K562 (cell line): ENCODE results near the gene RGS19. TPM values are rescaled to one million over a fixed set of nuclear protein-coding genes. Genes with fewer than 3 reads are reported as not detected.
A peak's percentile ranks its signal among the peaks of the same experiment; 100 is the strongest.

ENCODE experiments used
- ATAC-seq: fragments of 200-7000 bp; cut with Tn5 transposase; 3 replicates; pipeline ENCODE4 v1.9.1; 2020; ENCODE audit warnings: moderate library complexity
- BruUV-seq: library from RNA; stranded (reverse); fragments of 400-500 nt; replicated peaks from 2 replicates; lab custom pipeline; 2021; lab: Mats Ljungman, UMichigan
- CTCF ChIA-PET: fragments of 300-600 bp; formaldehyde crosslinking; extraction: SDS; loops from one replicate; lab custom pipeline; 2021; ENCODE audit warnings: low intra/inter-chr PET ratio; lab: Yijun Ruan, JAX
- POLR2A ChIA-PET: fragments of 300-600, 350-650 bp; sonication (Branson Sonifier 250); formaldehyde crosslinking; extraction: SDS; loops from one replicate; lab custom pipeline; 2021; ENCODE audit warnings: antibody characterized with exemption, inconsistent platforms; lab: Yijun Ruan, JAX
- DNase-seq, 4 experiments: peaks; one replicate each; pipeline versions ENCODE4 v3.0.0 to v3.0.0-alpha.2; 2011 to 2018; ENCODE audit warnings: low spot score in 3 of 4, mixed read lengths in 3 of 4; ENCODE audit errors: extremely low read depth in 1 of 4
- FAIRE-seq: peaks from 2 replicates; lab custom pipeline; 2011; peaks lifted over from hg19 to GRCh38; lab: Jason Lieb, UNC
- H2AFZ ChIP-seq: 2 replicates; pipeline ENCODE4 v1.6.0; 2011; ENCODE audit warnings: low read depth, low read length, control low read depth, inconsistent platforms
- H3K27ac ChIP-seq: fragments of 200-600 bp; 3 replicates; pipeline ENCODE4 v1.8.0; 2011; ENCODE audit warnings: low read depth, mild to moderate bottlenecking, control low read depth, inconsistent platforms, low read length, moderate library complexity, mixed read lengths; ENCODE audit errors: extremely low read depth
- H3K27me3 ChIP-seq, 2 experiments: fragments of 300-600 bp in 1 of 2; 2 replicates in 1 of 2; 3 replicates in 1 of 2; pipeline versions ENCODE4 v1.6.0 to v1.8.0; 2011; ENCODE audit warnings: inconsistent platforms in 2 of 2, low read length in 2 of 2, mild to moderate bottlenecking in 1 of 2, mixed read lengths in 1 of 2, moderate library complexity in 1 of 2; ENCODE audit not compliant: control insufficient read depth in 2 of 2, insufficient read depth in 2 of 2
- H3K36me3 ChIP-seq: fragments of 300-600 bp; 3 replicates; pipeline ENCODE4 v1.8.0; 2011; ENCODE audit warnings: mild to moderate bottlenecking, low read length, inconsistent platforms; ENCODE audit not compliant: control insufficient read depth, insufficient read depth
- H3K4me1 ChIP-seq, 2 experiments: fragments of 200-600 bp in 1 of 2; replicated peaks in 1 of 2; 2 replicates in 1 of 2; 3 replicates in 1 of 2; pipeline versions ENCODE4 v1.5.1 to v1.8.0; 2011; ENCODE audit warnings: inconsistent platforms in 2 of 2, low read length in 2 of 2, mild to moderate bottlenecking in 1 of 2, mixed read lengths in 1 of 2, moderate library complexity in 1 of 2; ENCODE audit not compliant: control insufficient read depth in 2 of 2, insufficient read depth in 2 of 2
- H3K4me2 ChIP-seq: 2 replicates; pipeline ENCODE4 v1.6.1; 2011; ENCODE audit warnings: low read length, control low read depth, inconsistent platforms, mixed read lengths; ENCODE audit not compliant: insufficient read depth
- H3K4me3 ChIP-seq: fragments of 200-600 bp; sonication (generic), shearing (Covaris generic); 2 replicates; pipeline ENCODE4 v1.5.1; 2016; ENCODE audit warnings: control low read depth, inconsistent platforms
- H3K79me2 ChIP-seq: fragments of 200-600 bp; 3 replicates; pipeline ENCODE4 v1.8.0; 2011; ENCODE audit warnings: low read length, inconsistent platforms; ENCODE audit not compliant: control insufficient read depth, insufficient read depth
- H3K9ac ChIP-seq, 2 experiments: 2 replicates each; pipeline versions ENCODE4 v1.6.0 to v1.6.1; 2011; ENCODE audit warnings: low read depth in 2 of 2, low read length in 2 of 2, control low read depth in 1 of 2, inconsistent platforms in 1 of 2, mild to moderate bottlenecking in 1 of 2, mixed read lengths in 1 of 2; ENCODE audit not compliant: insufficient read depth in 1 of 2
- H3K9me1 ChIP-seq: one replicate; pipeline ENCODE4 v1.6.0; 2011; ENCODE audit warnings: inconsistent platforms, mild to moderate bottlenecking, low read length, moderate library complexity; ENCODE audit not compliant: control insufficient read depth, insufficient read depth
- H3K9me3 ChIP-seq: replicated peaks from 2 replicates; pipeline ENCODE4 v1.5.1; 2011; ENCODE audit warnings: low read depth, low read length, inconsistent platforms; ENCODE audit not compliant: control insufficient read depth, insufficient read depth
- H4K20me1 ChIP-seq: replicated peaks from 2 replicates; pipeline ENCODE4 v1.6.1; 2011; ENCODE audit warnings: low read length, inconsistent platforms, mixed read lengths; ENCODE audit not compliant: control insufficient read depth, insufficient read depth
- BRF1 ChIP-seq: IDR thresholded peaks from 3 replicates; pipeline ENCODE4 v1.6.1; 2011; ENCODE audit warnings: borderline replicate concordance, mild to moderate bottlenecking; ENCODE audit not compliant: insufficient read length; ENCODE audit errors: extremely low read depth
- CCAR2 ChIP-seq: fragments of 200-400 bp; formaldehyde crosslinking; IDR thresholded peaks from 2 replicates; pipeline ENCODE4 v1.6.1; 2017; ENCODE audit warnings: mild to moderate bottlenecking, low read depth, low read length
- SETDB1 ChIP-seq: IDR thresholded peaks from one replicate; pipeline ENCODE4 v1.6.1; 2012; ENCODE audit warnings: low read length, control low read depth, inconsistent platforms
- TOE1 ChIP-seq, 2 experiments: fragments of 450-650 bp in 1 of 2; sonication (generic) in 1 of 2; formaldehyde crosslinking in 1 of 2; IDR thresholded peaks; 2 replicates each; pipeline versions ENCODE4 v1.7.1 to v1.8.0; 2016 to 2022; ENCODE audit warnings: borderline replicate concordance in 2 of 2, mild to moderate bottlenecking in 2 of 2, antibody characterized with exemption in 1 of 2, inconsistent platforms in 1 of 2, low read depth in 1 of 2, missing genetic modification reagents in 1 of 2, moderate library complexity in 1 of 2
- ZNF707 ChIP-seq: fragments of 250-450 bp; sonication (Bioruptor Pico); conservative IDR thresholded peaks from 2 replicates; pipeline ENCODE4 v1.8.0; 2022; ENCODE audit warnings: inconsistent platforms, mild to moderate bottlenecking, moderate library complexity
- WGBS: fragments of 100-300 bp; shearing (Covaris generic); methylation state at CpG from one replicate; pipeline ENCODE4 v1.1.6; 2016; ENCODE audit warnings: low coverage, mixed read lengths; ENCODE audit not compliant: insufficient coverage; ENCODE audit errors: missing lambda C conversion rate; 5-methylcytosine and 5-hydroxymethylcytosine counted together
- in situ Hi-C: fragments of 300-500 bp; cut with MboI; formaldehyde crosslinking; loops from 4 replicates; pipeline ENCODE4 v1.15.0; 2018; ENCODE audit warnings: inconsistent platforms, mixed read lengths
- intact Hi-C: fragments of 100-400 bp; cut with micrococcal nuclease; formaldehyde crosslinking; loops from 2 replicates; pipeline ENCODE4 v1.14.2; 2022
- polyA plus RNA-seq, 8 experiments: library from polyadenylated mRNA; depleted of rRNA in 4 of 8; stranded (reverse) in 5 of 8; unstranded in 3 of 8; fragments of >200 nt; fragmentation: Nextera tagmentation in 2 of 8; fragmentation: Illumina TruSeq in 1 of 8; extraction: Ambion mirVana in 2 of 8; extraction: Trizol in 1 of 8; gene quantifications; 2 replicates each; pipeline versions ENCODE4 v1.2.1 to v1.2.3, GENCODE V29; 2011 to 2014; ENCODE audit warnings: inconsistent platforms in 1 of 8, missing spikeins in 1 of 8
- total RNA-seq, 7 experiments: library from RNA; depleted of rRNA in 6 of 7; stranded (reverse); fragments of >200 nt in 6 of 7; fragmentation: Illumina TruSeq in 2 of 7; extraction: Trizol in 2 of 7; gene quantifications; 2 replicates each; pipeline versions ENCODE4 v1.2.1 to v1.2.3, GENCODE V29; 2011 to 2021; ENCODE audit warnings: low replicate concordance in 1 of 7
- TF ChIP-seq, protein P1 (sequence below), 2 experiments: fragments of 450-650 bp; IDR thresholded peaks; 2 replicates each; pipeline ENCODE4 v1.6.1; 2016
- TF ChIP-seq, protein P2 (sequence below): sonication (generic); formaldehyde crosslinking; IDR thresholded peaks from 2 replicates; pipeline ENCODE4 v1.9.0; 2022; ENCODE audit warnings: mild to moderate bottlenecking, missing genetic modification reagents

RGS19 gene
- total and polyA plus RNA-seq, 9 of the 15 experiments (the other 6 are each of a cell fraction or from before 2014, with no cell fraction given) = 0.41 to 23.7 (median 14.6) TPM

DNA sequence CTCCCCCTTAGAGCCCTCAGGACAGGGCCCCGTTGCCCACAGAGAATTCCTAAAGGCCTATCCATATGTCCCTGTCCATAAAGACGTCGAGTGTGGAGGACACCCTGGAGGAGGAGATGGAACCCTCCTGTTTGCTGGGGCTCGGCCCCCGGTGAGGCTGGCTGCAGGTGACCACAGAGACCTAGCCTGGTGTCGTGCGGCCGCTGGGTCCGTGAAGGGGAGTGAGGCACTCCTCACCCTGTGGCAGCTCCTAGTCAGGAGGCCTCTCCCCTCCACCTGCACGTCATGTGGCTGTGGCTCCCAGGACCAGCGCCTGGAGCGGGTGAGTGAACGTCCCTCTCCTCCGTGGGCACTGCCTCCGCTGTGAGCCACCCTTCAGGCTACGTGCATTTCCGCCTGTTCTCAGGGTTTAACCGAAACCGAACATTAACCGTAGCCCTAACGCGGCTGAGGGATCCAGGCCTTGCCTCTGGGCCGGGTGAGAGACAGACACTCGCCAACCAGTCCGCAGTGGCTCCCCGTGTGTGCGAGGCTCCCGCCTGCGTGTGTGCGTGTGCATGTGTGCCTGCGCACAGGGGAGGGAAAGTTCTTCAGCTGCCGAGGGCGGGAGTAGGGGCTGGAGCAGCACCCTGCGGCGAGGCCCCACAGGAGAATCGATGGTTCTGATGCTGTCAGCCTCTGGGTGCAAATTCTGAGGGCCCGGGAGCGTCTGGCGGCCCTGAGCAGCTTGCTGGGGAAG lies 22.3 kb downstream of the RGS19 start:
- 77% methylated on average over 29 of the region's 39 CpGs for WGBS
- H3K4me2 ChIP-seq = no peak overlapping the region

More for the DNA sequence above, 22.3 kb downstream of the RGS19 start:
- in situ Hi-C loops (no loop called here), intact Hi-C loops (no loop called here)
- ATAC-seq = no peak
- peak overlapping the region in 1 of 2 experiments; percentile 44; a peak in 3 of 4 replicates for H3K9ac ChIP-seq
- H2AFZ ChIP-seq = 0 out of 2 replicates have a peak overlapping the region, but pooled peaks have one; percentile 55
- H3K79me2 ChIP-seq = no peaks in the 10 kb centered on the region
- no peak for FAIRE-seq
- POLR2A ChIA-PET = interaction anchor here (0.6 to 1.0 kb wide), 3 partner anchors 8 to 193 kb away, joined by 3 read pairs; no protein-coding TSS in a partner anchor
- no peaks in the 10 kb centered on the region for H3K36me3 ChIP-seq
- peaks cover 17 to 64% of the 10 kb centered on the region in 2 experiments for H3K4me1 ChIP-seq
- H3K4me3 ChIP-seq = no peak overlapping the region
- no peaks in the 10 kb centered on the region for H3K9me3 ChIP-seq
- TF ChIP-seq SETDB1 (no peak), TOE1 (IDR thresholded peaks at IDR 0.05; ENCODE audit: borderline replicate concordance) (no peak), TOE1 (CRISPR knock-in tag; IDR thresholded peaks at IDR 0.05; ENCODE audit: borderline replicate concordance, low read depth) (0 out of 2 replicates have a peak, but pooled peaks have one; percentile 22), ZNF707 (CRISPR knock-in tag) (no peak), CCAR2 (no peak), BRF1 (no peak)
- TF ChIP-seq, protein P1, sequence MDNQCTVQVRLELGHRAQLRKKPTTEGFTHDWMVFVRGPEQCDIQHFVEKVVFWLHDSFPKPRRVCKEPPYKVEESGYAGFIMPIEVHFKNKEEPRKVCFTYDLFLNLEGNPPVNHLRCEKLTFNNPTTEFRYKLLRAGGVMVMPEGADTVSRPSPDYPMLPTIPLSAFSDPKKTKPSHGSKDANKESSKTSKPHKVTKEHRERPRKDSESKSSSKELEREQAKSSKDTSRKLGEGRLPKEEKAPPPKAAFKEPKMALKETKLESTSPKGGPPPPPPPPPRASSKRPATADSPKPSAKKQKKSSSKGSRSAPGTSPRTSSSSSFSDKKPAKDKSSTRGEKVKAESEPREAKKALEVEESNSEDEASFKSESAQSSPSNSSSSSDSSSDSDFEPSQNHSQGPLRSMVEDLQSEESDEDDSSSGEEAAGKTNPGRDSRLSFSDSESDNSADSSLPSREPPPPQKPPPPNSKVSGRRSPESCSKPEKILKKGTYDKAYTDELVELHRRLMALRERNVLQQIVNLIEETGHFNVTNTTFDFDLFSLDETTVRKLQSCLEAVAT (IDR thresholded peaks at IDR 0.05) = peak in 1 of 2 experiments; percentile 41; a peak in 1 of 4 replicates
- TF ChIP-seq, protein P2, sequence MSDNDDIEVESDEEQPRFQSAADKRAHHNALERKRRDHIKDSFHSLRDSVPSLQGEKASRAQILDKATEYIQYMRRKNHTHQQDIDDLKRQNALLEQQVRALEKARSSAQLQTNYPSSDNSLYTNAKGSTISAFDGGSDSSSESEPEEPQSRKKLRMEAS (CRISPR knock-in tag) = peak; percentile 15; the same call in 1 of the 2 replicates
- CTCF ChIA-PET = interaction anchor here (1.8 kb wide), 1 partner anchor 19 kb away, joined by 9 read pairs; no protein-coding TSS in a partner anchor
- H4K20me1 ChIP-seq = no peaks in the 10 kb centered on the region
- BruUV-seq = no TSS peak
- DNase-seq = no peak
- no peaks in the 10 kb centered on the region for H3K9me1 ChIP-seq
- no peaks in the 10 kb centered on the region for H3K27me3 ChIP-seq
- H3K27ac ChIP-seq = no peak overlapping the region; the same call in 2 of the 3 replicates
